Gastroesophageal sphincter (tissue), 4 donors: ENCODE results near the gene SNRNP200. TPM values are rescaled to one million over a fixed set of nuclear protein-coding genes. Genes with fewer than 3 reads are reported as not detected.
"Not testable (repeated sequence)": the region's sequence is repeated elsewhere in the genome, so short reads cannot be mapped to it uniquely, and the experiment has no call there.

Experiments used
- ATAC-seq: fragments of 150-250 bp; one replicate; pipeline ENCODE4 v1.9.1; 2016; ENCODE audit warnings: mild to moderate bottlenecking, moderate library complexity
- H3K27ac ChIP-seq, 4 donors: fragments of 200-600 bp; sonication (generic) in 3 of 4; 1 replicate in 3 of 4; 2 replicates in 1 of 4; pipeline ENCODE4 v1.5.1; 2016 to 2019
- H3K27me3 ChIP-seq: fragments of 200-600 bp; sonication (generic); one replicate; pipeline ENCODE4 v1.5.1; 2019
- H3K36me3 ChIP-seq, 2 donors: fragments of 200-600 bp; sonication (generic); one replicate each; pipeline ENCODE4 v1.5.1; 2019; ENCODE audit warnings: control low read depth in 1 of 2
- H3K4me1 ChIP-seq, 3 donors: fragments of 200-600 bp; sonication (generic); 1 replicate in 2 of 3; 2 replicates in 1 of 3; pipeline ENCODE4 v1.5.1; 2016 to 2019; ENCODE audit warnings: control low read depth in 2 of 3
- H3K4me3 ChIP-seq, 2 donors: fragments of 200-600 bp; sonication (generic); one replicate each; pipeline ENCODE4 v1.5.1; 2019; ENCODE audit warnings: mild to moderate bottlenecking in 1 of 2, moderate library complexity in 1 of 2
- H3K9me3 ChIP-seq, 3 donors: fragments of 200-600 bp; sonication (generic); one replicate each; pipeline ENCODE4 v1.5.1; 2017 to 2019; ENCODE audit warnings: control low read depth in 2 of 3
- CTCF ChIP-seq, 4 experiments: fragments of 200-600 bp in 2 of 4; fragments of 450-650 bp in 2 of 4; sonication (generic) in 1 of 4; IDR thresholded peaks; one replicate each; pipeline ENCODE4 v1.5.1; 2017 to 2019; ENCODE audit warnings: antibody characterized with exemption in 4 of 4, mild to moderate bottlenecking in 2 of 4, moderate library complexity in 2 of 4
- EP300 ChIP-seq: sonication (generic); formaldehyde crosslinking; IDR thresholded peaks from one replicate; pipeline ENCODE4 v1.6.1; 2017; ENCODE audit warnings: antibody characterized with exemption, mild to moderate bottlenecking
- POLR2A ChIP-seq, 2 donors: fragments of 450-650 bp; IDR thresholded peaks; one replicate each; pipeline ENCODE4 v1.6.1; 2017; ENCODE audit warnings: antibody characterized with exemption in 2 of 2, mild to moderate bottlenecking in 2 of 2, moderate library complexity in 1 of 2
- POLR2AphosphoS5 ChIP-seq: sonication (generic); formaldehyde crosslinking; IDR thresholded peaks from one replicate; pipeline ENCODE4 v1.6.1; 2017; ENCODE audit warnings: antibody characterized with exemption
- WGBS, 2 donors: methylation state at CpG; one replicate each; pipeline ENCODE4 v1.1.5; 2018; ENCODE audit warnings: low coverage in 1 of 2; 5-methylcytosine and 5-hydroxymethylcytosine counted together
- total RNA-seq, 4 donors: library from RNA; depleted of rRNA; stranded (reverse); fragments of >200 nt; gene quantifications; one replicate each; pipeline ENCODE4 v1.1.0, GENCODE V29; 2016

Gene SNRNP200
- total RNA-seq, 4 donors from 2014 or later, result 63.4 to 108 (median 98.3) TPM

- 20 to 39% methylated on average over 2 to 9 of the region's 10 CpGs for WGBS, 2 donors
- peaks cover 0 to 47% of the 10 kb centered on the region in 2 donors for H3K36me3 ChIP-seq
- H3K4me3 ChIP-seq, result peak overlapping the region in 1 of 2 donors; percentile 9
- H3K27me3 ChIP-seq, result no peaks in the 10 kb centered on the region
- ATAC-seq, result peak; percentile 86
- peaks cover 11 to 91% (median 44%) of the 10 kb centered on the region in 3 donors for H3K4me1 ChIP-seq
- no peaks in the 10 kb centered on the region for H3K9me3 ChIP-seq
- TF ChIP-seq EP300 (no peak), CTCF (IDR thresholded peaks at IDR 0.05) (peak in 2 of 4 experiments; percentile 32 to 52), POLR2A (IDR thresholded peaks at IDR 0.05) (no peak), POLR2AphosphoS5 (peak; percentile 67)
- H3K27ac ChIP-seq, result peak overlapping the region; percentile 76 to 85 (median 80)
Measured at GRCh38 chr2:96260387-96261260, 44.7 kb downstream of the SNRNP200 start.

- H3K4me1 ChIP-seq, result peaks cover 11 to 91% (median 41%) of the 10 kb centered on the region in 3 donors
- ATAC-seq, result no peak
- H3K4me3 ChIP-seq, result no peak overlapping the region
- 73% methylated on average over 4 of the region's 5 CpGs; no CpG with 5 or more reads in 1 of the 2 donors for WGBS, 2 donors
- no peaks in the 10 kb centered on the region for H3K9me3 ChIP-seq
- peak overlapping the region; percentile 76 to 85 (median 80) for H3K27ac ChIP-seq
- TF ChIP-seq POLR2A (IDR thresholded peaks at IDR 0.05) (no peak), CTCF (IDR thresholded peaks at IDR 0.05) (no peak), POLR2AphosphoS5 (no peak), EP300 (no peak)
- H3K36me3 ChIP-seq, result peaks cover 0 to 58% of the 10 kb centered on the region in 2 donors
- no peaks in the 10 kb centered on the region for H3K27me3 ChIP-seq
Measured at GRCh38 chr2:96259497-96259921, 45.8 kb downstream of the SNRNP200 start.

- Histone ChIP-seq H3K27ac (peak overlapping the region in 3 of 4 donors; percentile 76 to 85 (median 80)), H3K9me3 (no peaks in the 10 kb centered on the region), H3K4me1 (peaks cover 11 to 91% (median 37%) of the 10 kb centered on the region in 3 donors), H3K27me3 (no peaks in the 10 kb centered on the region), H3K36me3 (peaks cover 0 to 64% of the 10 kb centered on the region in 2 donors), H3K4me3 (no peak overlapping the region)
- ATAC-seq, result no peak
- 62 to 71% methylated on average over 3 of the region's 7 CpGs for WGBS, 2 donors
- TF ChIP-seq CTCF (IDR thresholded peaks at IDR 0.05) (no peak), EP300 (no peak)
Measured at GRCh38 chr2:96258166-96259022, 47.0 kb downstream of the SNRNP200 start.

GRCh38 chr2:96257744-96258143 lies 47.6 kb downstream of the SNRNP200 start:
- H3K27me3 ChIP-seq, H3K4me3 ChIP-seq, ATAC-seq, H3K9me3 ChIP-seq: not testable (repeated sequence)
- H3K27ac ChIP-seq, result peak overlapping the region in 3 of 4 donors; percentile 76 to 85 (median 80)
- H3K4me1 ChIP-seq, result peaks cover 11 to 88% (median 37%) of the 10 kb centered on the region in 3 donors
- peaks cover 0 to 66% of the 10 kb centered on the region in 2 donors for H3K36me3 ChIP-seq
- WGBS, 2 donors, result 97 to 100% methylated on average over 2 to 3 of the region's 3 CpGs

- H3K4me3 ChIP-seq, result no peak overlapping the region
- no peaks in the 10 kb centered on the region for H3K27me3 ChIP-seq
- peak overlapping the region in 2 of 4 donors; percentile 76 to 80 for H3K27ac ChIP-seq
- H3K4me1 ChIP-seq, result peaks cover 11 to 87% (median 37%) of the 10 kb centered on the region in 3 donors
- TF ChIP-seq POLR2A (IDR thresholded peaks at IDR 0.05), result no peak
- no peak for TF ChIP-seq POLR2AphosphoS5
- no peak for TF ChIP-seq EP300
- TF ChIP-seq CTCF (IDR thresholded peaks at IDR 0.05), result no peak
- WGBS, 2 donors, result 71 to 80% methylated on average over 1 to 6 of the region's 6 CpGs
- no peak for ATAC-seq
- H3K9me3 ChIP-seq, result no peaks in the 10 kb centered on the region
- H3K36me3 ChIP-seq, result peaks cover 0 to 66% of the 10 kb centered on the region in 2 donors
Measured at GRCh38 chr2:96256611-96257113, 48.7 kb downstream of the SNRNP200 start.
